C4-2B (cell line): ENCODE data around the gene ENGASE.

Experiments used
- H3K27ac ChIP-seq: fragments of 450-650 bp; 2 replicates; pipeline ENCODE4 v1.5.1; 2017
- CTCF ChIP-seq: fragments of 450-650 bp; conservative IDR thresholded peaks from 2 replicates; pipeline ENCODE4 v1.5.1; 2017; ENCODE audit warnings: mild to moderate bottlenecking
- ZFX ChIP-seq: fragments of 450-650 bp; IDR thresholded peaks from 2 replicates; pipeline ENCODE4 v1.6.1; 2017

Gene ENGASE

GRCh38 chr17:79114458-79115301 lies 40.1 kb downstream of the ENGASE start:
- peak overlapping the region; percentile 76 for H3K27ac ChIP-seq
- TF ChIP-seq CTCF (no peak), ZFX (no peak)

GRCh38 chr17:79115487-79115886 lies 40.9 kb downstream of the ENGASE start:
- H3K27ac ChIP-seq, result peak overlapping the region; percentile 76
- TF ChIP-seq CTCF, result no peak
- TF ChIP-seq ZFX, result no peak

GRCh38 chr17:79116575-79117368 lies 42.1 kb downstream of the ENGASE start:
- TF ChIP-seq CTCF (no peak), ZFX (no peak)
- H3K27ac ChIP-seq, result no peak overlapping the region

GRCh38 chr17:79117905-79118487 lies 43.4 kb downstream of the ENGASE start:
- TF ChIP-seq ZFX, result no peak
- no peak for TF ChIP-seq CTCF
- no peak overlapping the region for H3K27ac ChIP-seq

GRCh38 chr17:79118924-79119323 lies 44.3 kb downstream of the ENGASE start:
- no peak overlapping the region for H3K27ac ChIP-seq
- no peak for TF ChIP-seq CTCF
- no peak for TF ChIP-seq ZFX

DNA sequence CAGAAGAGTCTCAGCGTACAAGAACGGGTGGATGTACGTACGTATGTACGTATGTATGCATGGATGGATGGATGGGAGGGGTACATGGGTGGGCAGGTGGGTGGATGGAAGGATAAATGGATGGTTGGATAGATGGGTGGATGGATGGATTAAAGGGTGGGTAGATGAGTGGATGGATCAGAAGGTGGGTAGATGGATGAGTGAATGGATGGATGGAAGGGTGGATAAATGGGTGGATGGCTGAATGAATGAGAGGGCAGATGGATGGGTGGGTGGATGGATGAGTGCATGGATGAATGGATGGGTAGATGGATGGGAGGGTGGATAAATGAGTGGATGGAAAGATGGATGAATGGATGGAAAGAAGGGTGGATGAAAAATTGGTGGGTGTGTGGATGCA lies 45.6 kb downstream of the ENGASE start:
- H3K27ac ChIP-seq, result no peak overlapping the region
- TF ChIP-seq CTCF (no peak), ZFX (no peak)

DNA sequence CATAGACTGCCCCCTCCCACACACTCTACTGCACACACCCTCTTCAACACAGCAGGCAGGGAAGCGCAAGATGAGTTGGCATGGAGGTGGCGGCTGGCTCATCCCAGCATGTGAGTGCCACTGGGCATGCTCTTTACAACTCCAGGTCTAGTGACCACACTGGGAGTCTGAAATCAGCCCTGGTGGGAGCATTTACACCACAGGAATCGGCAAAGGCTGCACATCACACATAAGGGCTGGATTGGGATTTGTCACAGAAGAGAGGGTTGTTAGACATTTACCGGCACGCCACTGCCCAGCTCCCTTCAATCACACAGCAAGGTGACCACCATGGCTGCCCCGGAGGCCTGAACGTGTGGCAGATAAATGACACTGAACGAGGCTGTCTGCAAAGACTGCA lies 49.4 kb downstream of the ENGASE start:
- TF ChIP-seq ZFX, result no peak
- no peak for TF ChIP-seq CTCF

More for the DNA sequence above, 49.4 kb downstream of the ENGASE start:
- H3K27ac ChIP-seq, result no peak overlapping the region
